Memory B cell (primary cell): ENCODE data around the gene SLC1A2.

Source experiments
- ATAC-seq: fragments of 150-1000 bp; cut with Tn5 transposase; 2 replicates; pipeline ENCODE4 v1.10.0; 2021; ENCODE audit warnings: low read depth, mild to moderate bottlenecking, moderate library complexity
- DNase-seq, 2 donors: peaks; one replicate each; pipeline ENCODE4 v3.0.0; 2022; ENCODE audit warnings: low spot score in 2 of 2
- H3K27ac Mint-ChIP-seq: one replicate; pipeline ENCODE4 v1.8.0; 2022; ENCODE audit warnings: mild to moderate bottlenecking, moderate library complexity, mixed read lengths
- H3K27me3 Mint-ChIP-seq: one replicate; pipeline ENCODE4 v1.8.0; 2022; ENCODE audit warnings: mixed read lengths
- H3K36me3 Mint-ChIP-seq: one replicate; pipeline ENCODE4 v1.8.0; 2022; ENCODE audit warnings: mild to moderate bottlenecking, mixed read lengths
- H3K4me1 Mint-ChIP-seq: one replicate; pipeline ENCODE4 v1.8.0; 2022; ENCODE audit warnings: mixed read lengths
- H3K4me3 Mint-ChIP-seq: one replicate; pipeline ENCODE4 v1.8.0; 2022; ENCODE audit warnings: mild to moderate bottlenecking, moderate library complexity, mixed read lengths
- H3K9me3 Mint-ChIP-seq: one replicate; pipeline ENCODE4 v1.8.0; 2022; ENCODE audit warnings: mixed read lengths

Gene SLC1A2

DNA sequence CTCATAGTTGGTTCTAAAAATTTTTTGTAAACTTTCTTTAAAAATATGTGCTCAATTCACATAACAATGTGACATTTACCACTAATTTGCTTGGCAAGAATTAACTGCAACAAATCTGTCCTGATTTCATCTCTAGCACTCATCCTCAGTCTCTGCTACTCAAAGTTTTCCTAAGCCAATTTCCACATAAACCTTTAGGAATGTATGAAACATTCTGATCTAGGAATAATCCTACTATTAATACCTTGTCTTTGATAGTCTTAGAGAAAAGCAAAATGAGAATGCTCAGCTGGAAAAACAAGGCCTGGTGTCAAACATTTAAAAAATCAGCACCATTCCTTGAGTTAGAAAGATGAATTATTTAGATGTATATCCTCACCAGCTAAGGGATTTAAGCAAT, 166.1 kb downstream of the SLC1A2 start:
- H3K27ac Mint-ChIP-seq: no peak overlapping the region
- peaks cover 5% of the 10 kb centered on the region for H3K4me1 Mint-ChIP-seq
- no peak overlapping the region for H3K4me3 Mint-ChIP-seq
- no peak for DNase-seq
- no peaks in the 10 kb centered on the region for H3K27me3 Mint-ChIP-seq
- H3K36me3 Mint-ChIP-seq: no peaks in the 10 kb centered on the region
- no peak for ATAC-seq
- H3K9me3 Mint-ChIP-seq: no peaks in the 10 kb centered on the region

DNA sequence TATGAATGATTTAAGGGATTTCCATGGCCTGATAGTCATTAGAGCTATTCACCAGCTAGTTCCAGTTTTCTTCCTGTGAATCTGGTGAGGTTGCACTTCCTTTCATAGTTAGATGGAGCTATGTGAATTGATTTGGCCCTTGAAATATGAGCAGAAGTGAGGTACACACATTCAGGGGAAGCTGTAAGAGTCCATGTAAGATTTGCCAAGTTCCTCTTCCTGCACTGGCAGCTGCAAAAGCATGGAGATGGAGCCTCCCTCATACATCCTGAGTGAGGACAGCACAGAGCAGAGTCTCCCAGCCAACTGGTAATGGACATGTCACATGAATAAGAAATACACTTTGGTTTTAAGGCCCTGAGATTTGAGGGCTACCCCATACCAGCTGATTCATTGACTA, 168.7 kb downstream of the SLC1A2 start:
- DNase-seq: no peak
- Mint-ChIP-seq H3K4me1 (no peaks in the 10 kb centered on the region), H3K4me3 (no peak overlapping the region), H3K9me3 (no peaks in the 10 kb centered on the region), H3K27ac (no peak overlapping the region), H3K27me3 (no peaks in the 10 kb centered on the region), H3K36me3 (no peaks in the 10 kb centered on the region)
- no peak for ATAC-seq

GRCh38 chr11:35250192-35250591, 169.2 kb downstream of the SLC1A2 start:
- Mint-ChIP-seq H3K27ac (no peak overlapping the region), H3K36me3 (no peaks in the 10 kb centered on the region), H3K4me1 (no peaks in the 10 kb centered on the region), H3K27me3 (no peaks in the 10 kb centered on the region), H3K9me3 (no peaks in the 10 kb centered on the region), H3K4me3 (no peak overlapping the region)
- DNase-seq (no peak), ATAC-seq (no peak)

DNA sequence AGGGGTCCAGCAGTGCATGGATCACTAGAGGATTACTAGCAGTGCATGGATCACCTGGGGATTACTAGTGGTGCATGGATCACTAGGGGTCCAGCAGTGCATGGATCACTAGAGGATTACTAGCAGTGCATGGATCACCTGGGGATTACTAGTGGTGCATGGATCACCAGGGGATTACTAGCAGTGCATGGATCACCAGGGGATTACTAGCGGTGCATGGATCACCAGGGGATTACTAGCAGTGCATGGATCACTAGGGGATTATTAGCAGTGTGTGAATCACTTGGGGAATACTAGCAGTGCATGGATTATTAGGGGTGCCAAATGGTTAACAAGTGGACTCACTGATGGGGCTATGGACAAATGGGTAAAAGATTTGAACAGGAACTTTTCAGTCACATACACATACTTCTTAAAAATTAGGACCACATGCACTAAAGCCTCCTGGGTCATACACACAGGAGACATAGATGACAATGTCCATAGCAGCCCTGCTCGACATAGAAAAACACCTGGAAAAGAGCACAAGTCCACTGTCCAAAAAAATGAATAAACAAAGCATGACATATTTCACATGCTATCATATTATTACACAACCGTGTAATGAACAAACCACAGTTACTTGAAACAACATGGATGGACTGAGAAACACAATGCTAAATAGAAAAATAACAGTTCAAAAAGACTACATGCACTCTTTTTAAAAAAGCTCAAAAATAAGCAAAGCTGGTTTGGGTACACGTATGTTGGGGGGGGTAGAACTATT, 170.6 kb downstream of the SLC1A2 start:
- Mint-ChIP-seq H3K9me3 (no peaks in the 10 kb centered on the region), H3K4me3 (no peak overlapping the region), H3K27ac (no peak overlapping the region), H3K36me3 (no peaks in the 10 kb centered on the region), H3K27me3 (no peaks in the 10 kb centered on the region), H3K4me1 (no peaks in the 10 kb centered on the region)
- DNase-seq (no peak), ATAC-seq (no peak)

- H3K36me3 Mint-ChIP-seq: no peaks in the 10 kb centered on the region
- no peaks in the 10 kb centered on the region for H3K4me1 Mint-ChIP-seq
- no peak overlapping the region for H3K4me3 Mint-ChIP-seq
- ATAC-seq: no peak
- H3K27ac Mint-ChIP-seq: no peak overlapping the region
- no peaks in the 10 kb centered on the region for H3K9me3 Mint-ChIP-seq
- DNase-seq: no peak
- no peaks in the 10 kb centered on the region for H3K27me3 Mint-ChIP-seq
These were observed 171.5 kb downstream of the SLC1A2 start for GRCh38 chr11:35247863-35248262.

DNA sequence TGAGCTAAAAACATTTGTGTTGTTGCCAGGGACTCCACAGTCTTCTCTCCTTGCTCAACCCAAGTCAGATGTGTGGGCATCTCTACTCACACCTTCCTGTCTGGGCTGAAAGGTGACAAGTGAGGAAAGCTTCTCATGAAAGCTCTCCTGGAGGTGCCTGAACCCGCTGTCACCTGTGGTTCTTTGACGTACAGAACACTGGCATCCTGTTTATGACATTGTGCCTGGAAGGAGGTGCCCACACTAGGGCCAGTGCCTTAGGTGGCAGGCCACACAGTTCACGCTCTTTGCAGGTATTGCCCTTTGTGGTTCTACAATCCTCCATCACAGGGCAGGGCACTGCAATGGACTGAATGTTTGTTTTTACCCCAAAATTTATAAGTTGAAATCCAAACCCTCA, 171.9 kb downstream of the SLC1A2 start:
- DNase-seq (no peak), ATAC-seq (no peak)
- Mint-ChIP-seq H3K27ac (no peak overlapping the region), H3K4me3 (no peak overlapping the region), H3K36me3 (no peaks in the 10 kb centered on the region), H3K27me3 (no peaks in the 10 kb centered on the region), H3K9me3 (no peaks in the 10 kb centered on the region), H3K4me1 (no peaks in the 10 kb centered on the region)

DNA sequence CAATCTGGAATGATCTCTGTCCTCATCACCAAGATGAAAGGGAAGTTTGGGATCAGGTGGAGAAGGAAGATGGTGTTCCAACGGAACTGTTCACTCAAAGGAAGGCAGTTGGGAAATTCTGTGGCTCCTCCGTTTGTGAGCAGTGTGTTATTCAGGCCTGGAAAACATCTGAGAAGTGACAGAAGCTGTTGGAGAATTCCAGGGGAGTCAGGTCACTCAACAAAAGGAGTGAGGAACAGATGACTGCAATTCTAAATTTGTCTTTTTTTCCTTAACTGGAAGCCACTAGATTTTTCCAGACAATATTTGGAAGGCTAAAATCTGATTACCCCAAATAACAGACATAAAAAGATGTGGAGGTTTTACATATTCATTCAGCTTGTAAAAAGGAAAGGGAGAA, 172.6 kb downstream of the SLC1A2 start:
- H3K4me3 Mint-ChIP-seq: no peak overlapping the region
- no peak for DNase-seq
- no peak overlapping the region for H3K27ac Mint-ChIP-seq
- H3K9me3 Mint-ChIP-seq: no peaks in the 10 kb centered on the region
- no peak for ATAC-seq
- no peaks in the 10 kb centered on the region for H3K36me3 Mint-ChIP-seq
- H3K27me3 Mint-ChIP-seq: no peaks in the 10 kb centered on the region
- no peaks in the 10 kb centered on the region for H3K4me1 Mint-ChIP-seq

- Mint-ChIP-seq H3K27ac (no peak overlapping the region), H3K27me3 (no peaks in the 10 kb centered on the region), H3K4me3 (no peak overlapping the region), H3K36me3 (no peaks in the 10 kb centered on the region), H3K9me3 (no peaks in the 10 kb centered on the region), H3K4me1 (no peaks in the 10 kb centered on the region)
- ATAC-seq: no peak
- no peak for DNase-seq
These were observed 173.6 kb downstream of the SLC1A2 start for GRCh38 chr11:35245786-35246185.

DNA sequence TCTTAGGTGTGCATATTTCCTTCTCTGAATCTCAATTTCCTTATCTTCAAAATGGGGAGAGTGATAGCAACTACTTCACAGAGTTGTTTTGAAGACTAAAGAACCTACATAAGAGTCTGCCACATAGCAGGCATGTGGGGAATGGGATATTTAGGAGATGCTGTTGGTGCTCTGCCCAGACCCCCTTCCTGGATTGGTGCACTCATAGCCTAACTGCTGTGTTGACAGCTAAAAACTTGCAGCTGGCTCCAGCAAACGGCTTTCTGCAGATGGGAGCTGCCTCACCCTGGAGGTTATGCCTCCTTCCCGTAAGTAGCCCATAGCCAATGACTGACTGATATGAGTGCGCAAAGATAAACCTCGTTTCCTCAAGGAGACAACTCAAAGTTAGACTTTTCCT, 174.3 kb downstream of the SLC1A2 start:
- no peak for ATAC-seq
- no peaks in the 10 kb centered on the region for H3K36me3 Mint-ChIP-seq
- no peaks in the 10 kb centered on the region for H3K4me1 Mint-ChIP-seq
- no peak overlapping the region for H3K4me3 Mint-ChIP-seq
- no peak for DNase-seq
- no peaks in the 10 kb centered on the region for H3K9me3 Mint-ChIP-seq
- H3K27ac Mint-ChIP-seq: no peak overlapping the region
- no peaks in the 10 kb centered on the region for H3K27me3 Mint-ChIP-seq

- H3K27ac Mint-ChIP-seq: no peak overlapping the region
These were observed 175.6 kb downstream of the SLC1A2 start for GRCh38 chr11:35243774-35244173.

GRCh38 chr11:35242412-35243242, 176.7 kb downstream of the SLC1A2 start:
- no peaks in the 10 kb centered on the region for H3K36me3 Mint-ChIP-seq
- no peak overlapping the region for H3K27ac Mint-ChIP-seq
- no peaks in the 10 kb centered on the region for H3K9me3 Mint-ChIP-seq
- peaks cover 8% of the 10 kb centered on the region for H3K4me1 Mint-ChIP-seq
- no peaks in the 10 kb centered on the region for H3K27me3 Mint-ChIP-seq
- DNase-seq: no peak
- no peak overlapping the region for H3K4me3 Mint-ChIP-seq
- ATAC-seq: no peak

More at GRCh38 chr11:35243774-35244173, 175.6 kb downstream of the SLC1A2 start:
- DNase-seq (no peak), ATAC-seq (no peak)
- Mint-ChIP-seq H3K4me1 (no peaks in the 10 kb centered on the region), H3K4me3 (no peak overlapping the region), H3K36me3 (no peaks in the 10 kb centered on the region), H3K27me3 (no peaks in the 10 kb centered on the region), H3K9me3 (no peaks in the 10 kb centered on the region)

DNA sequence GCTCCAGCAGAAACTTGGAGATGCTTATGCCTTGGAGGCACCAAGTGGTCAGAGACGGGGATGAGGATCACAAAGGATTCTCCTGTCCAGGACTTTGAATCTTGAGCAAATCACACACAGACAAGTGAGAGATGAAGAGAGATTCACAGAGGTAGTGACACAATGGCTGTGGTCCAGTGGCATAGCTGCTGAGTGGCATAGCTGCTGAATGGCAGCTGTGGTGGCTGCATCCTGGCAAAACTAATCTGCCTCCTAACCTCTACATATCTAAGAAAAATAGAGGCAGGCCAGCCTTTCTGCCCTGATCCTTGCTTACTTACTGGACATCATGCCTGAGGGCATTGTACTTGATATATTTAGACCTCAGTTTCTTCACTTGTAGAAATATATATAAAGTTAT, 177.8 kb downstream of the SLC1A2 start:
- ATAC-seq (no peak), DNase-seq (no peak)
- Mint-ChIP-seq H3K27me3 (no peaks in the 10 kb centered on the region), H3K4me3 (no peak overlapping the region), H3K36me3 (no peaks in the 10 kb centered on the region), H3K27ac (no peak overlapping the region), H3K9me3 (no peaks in the 10 kb centered on the region), H3K4me1 (peaks cover 11% of the 10 kb centered on the region)

DNA sequence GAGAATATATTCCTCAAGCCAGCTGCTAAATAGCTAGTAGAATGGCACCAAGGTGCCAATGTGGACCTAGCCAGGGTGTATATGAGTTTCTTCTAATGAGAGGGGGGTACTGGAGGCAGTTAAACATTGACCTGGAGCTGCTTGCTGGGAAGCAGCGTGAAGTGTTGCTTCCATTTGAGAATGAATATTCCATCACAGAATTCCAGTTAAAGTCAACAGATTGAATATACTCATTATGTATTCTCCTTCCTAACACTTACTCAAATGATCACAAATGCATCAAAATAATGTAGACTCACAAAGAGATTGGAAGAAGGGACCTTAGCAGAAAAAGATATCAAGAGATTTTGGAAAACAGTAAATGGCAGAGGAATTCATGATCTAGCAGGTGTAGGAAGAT, 178.3 kb downstream of the SLC1A2 start:
- Mint-ChIP-seq H3K9me3 (no peaks in the 10 kb centered on the region), H3K36me3 (no peaks in the 10 kb centered on the region), H3K27ac (no peak overlapping the region), H3K4me1 (peaks cover 14% of the 10 kb centered on the region), H3K4me3 (no peak overlapping the region), H3K27me3 (no peaks in the 10 kb centered on the region)
- no peak for ATAC-seq
- DNase-seq: no peak

DNA sequence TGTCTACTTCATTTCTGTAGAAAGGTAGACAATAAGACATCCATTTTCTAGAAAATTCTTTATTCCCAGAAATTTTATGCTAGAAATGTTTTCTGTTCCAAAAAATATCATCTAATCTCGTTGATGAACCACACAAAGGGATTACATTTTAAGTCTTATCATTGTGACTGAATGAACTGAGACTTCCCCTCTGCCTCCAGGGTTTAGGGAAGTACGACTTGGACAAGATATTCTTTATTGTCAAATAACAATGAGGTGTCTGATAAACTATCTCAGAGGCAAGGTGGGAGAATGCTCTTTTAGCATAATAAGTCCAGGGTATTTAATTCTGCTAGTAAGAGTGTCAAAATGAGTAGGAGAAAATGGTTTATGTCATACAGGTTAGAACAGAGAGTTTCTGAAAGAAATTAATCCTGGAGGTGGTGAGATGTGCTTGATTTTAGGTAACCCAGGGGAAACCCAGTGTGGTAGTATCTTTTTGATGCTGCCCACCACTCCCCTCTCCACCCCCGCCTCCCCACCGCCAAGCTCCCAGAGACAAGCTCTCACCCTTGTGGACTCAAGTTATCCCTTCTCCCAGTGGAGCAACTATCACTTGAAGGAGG, 179.8 kb downstream of the SLC1A2 start:
- ATAC-seq (no peak), DNase-seq (no peak)
- Mint-ChIP-seq H3K9me3 (no peaks in the 10 kb centered on the region), H3K4me3 (no peak overlapping the region), H3K27ac (no peak overlapping the region), H3K4me1 (peaks cover 20% of the 10 kb centered on the region), H3K36me3 (no peaks in the 10 kb centered on the region), H3K27me3 (no peaks in the 10 kb centered on the region)
